ENCODE data around the gene ZNF423. TPM values are rescaled to one million over a fixed set of nuclear protein-coding genes. Genes with fewer than 3 reads are reported as not detected.

Gene ZNF423
- total RNA-seq, 2 donors from 2014 or later = 4.7 to 7.3 TPM

DNA sequence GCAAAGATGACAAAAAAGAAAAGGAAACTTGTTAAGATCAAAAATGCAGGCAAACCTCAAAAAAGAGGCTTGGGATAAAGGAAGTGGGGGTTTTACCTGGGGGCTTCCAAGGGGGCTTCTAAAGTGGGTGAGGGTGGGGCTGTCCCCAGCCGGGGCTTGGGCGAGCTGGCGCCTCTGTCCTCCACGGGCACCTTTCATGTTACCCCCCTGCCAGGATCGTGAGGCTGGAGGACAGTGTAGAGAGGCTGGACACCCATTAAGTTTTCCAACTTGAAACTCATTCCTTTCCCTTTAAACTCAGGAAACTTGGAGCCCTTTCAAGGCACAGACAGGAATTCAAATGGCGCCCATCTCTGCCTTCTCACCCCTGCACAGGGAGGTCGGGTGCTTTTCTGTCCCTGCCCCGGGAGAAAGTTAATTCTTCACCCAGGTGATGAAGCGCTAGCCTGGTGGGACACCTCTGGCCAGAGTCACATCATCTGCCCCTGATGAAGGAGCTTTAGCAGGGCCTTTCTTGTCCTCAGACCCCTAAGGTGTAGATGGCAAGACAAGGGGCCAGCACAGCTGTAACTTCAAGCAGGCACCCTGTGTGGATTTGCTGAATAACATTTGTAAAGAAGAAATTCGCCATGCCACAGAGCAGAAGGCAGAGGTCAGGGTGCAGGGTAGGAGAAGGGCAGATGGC, 395.0 kb downstream of the ZNF423 start:
- no peaks in the 10 kb centered on the region for H3K36me3 ChIP-seq
- TF ChIP-seq, protein P1, sequence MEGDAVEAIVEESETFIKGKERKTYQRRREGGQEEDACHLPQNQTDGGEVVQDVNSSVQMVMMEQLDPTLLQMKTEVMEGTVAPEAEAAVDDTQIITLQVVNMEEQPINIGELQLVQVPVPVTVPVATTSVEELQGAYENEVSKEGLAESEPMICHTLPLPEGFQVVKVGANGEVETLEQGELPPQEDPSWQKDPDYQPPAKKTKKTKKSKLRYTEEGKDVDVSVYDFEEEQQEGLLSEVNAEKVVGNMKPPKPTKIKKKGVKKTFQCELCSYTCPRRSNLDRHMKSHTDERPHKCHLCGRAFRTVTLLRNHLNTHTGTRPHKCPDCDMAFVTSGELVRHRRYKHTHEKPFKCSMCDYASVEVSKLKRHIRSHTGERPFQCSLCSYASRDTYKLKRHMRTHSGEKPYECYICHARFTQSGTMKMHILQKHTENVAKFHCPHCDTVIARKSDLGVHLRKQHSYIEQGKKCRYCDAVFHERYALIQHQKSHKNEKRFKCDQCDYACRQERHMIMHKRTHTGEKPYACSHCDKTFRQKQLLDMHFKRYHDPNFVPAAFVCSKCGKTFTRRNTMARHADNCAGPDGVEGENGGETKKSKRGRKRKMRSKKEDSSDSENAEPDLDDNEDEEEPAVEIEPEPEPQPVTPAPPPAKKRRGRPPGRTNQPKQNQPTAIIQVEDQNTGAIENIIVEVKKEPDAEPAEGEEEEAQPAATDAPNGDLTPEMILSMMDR (IDR thresholded peaks at IDR 0.05) = no peak
- no peak overlapping the region for H3K27ac ChIP-seq
- no peaks in the 10 kb centered on the region for H3K4me1 ChIP-seq
- no peak overlapping the region for H3K9ac ChIP-seq (ENCODE audit: low read depth in 2 of 2, low read length in 2 of 2)
- H3K9me3 ChIP-seq = no peaks in the 10 kb centered on the region
- peak; percentile 12 for DNase-seq
- no peaks in the 10 kb centered on the region for H3K27me3 ChIP-seq
- intact Hi-C loops (cut with DNase I) = no loop called here
- no peak overlapping the region for H3K4me3 ChIP-seq

DNA sequence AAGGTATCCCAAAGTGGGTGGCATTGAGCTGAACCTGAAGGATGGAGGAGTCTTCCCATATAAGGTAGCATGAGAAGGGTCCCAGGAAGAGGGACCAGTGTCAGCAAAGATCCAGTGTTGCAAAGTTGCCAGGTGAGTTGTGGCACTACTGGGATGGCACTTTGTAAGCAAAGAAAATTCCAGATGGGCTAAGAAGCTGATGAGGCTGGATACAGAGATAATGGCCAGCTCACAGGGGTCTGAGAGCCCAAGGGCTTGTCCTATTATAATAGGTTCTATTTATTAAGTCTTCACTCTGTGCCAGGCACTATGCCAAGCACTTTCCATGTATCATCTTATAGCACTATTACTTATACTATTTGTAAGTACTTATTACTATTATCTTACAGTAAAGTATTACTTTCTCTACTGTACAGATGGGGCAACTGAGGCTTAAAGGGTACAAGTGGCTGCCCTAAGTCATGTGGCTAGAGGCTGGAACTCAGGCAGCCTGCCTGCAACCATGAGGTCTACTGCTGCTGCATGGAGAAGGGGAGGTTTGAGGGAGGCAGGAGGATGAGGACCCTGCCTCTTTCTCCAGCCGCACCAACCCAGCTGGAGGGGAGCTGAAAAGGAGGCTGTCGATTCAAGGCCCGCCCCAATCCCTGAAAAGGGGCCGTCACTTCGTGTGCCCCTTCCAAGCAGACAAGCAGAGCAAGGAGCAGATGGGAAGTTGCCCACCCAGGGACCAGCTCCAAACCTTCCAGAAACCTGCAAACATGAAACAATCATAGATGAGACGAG, 395.8 kb downstream of the ZNF423 start:
- Histone ChIP-seq H3K36me3 (no peaks in the 10 kb centered on the region), H3K4me1 (no peaks in the 10 kb centered on the region), H3K27ac (no peak overlapping the region), H3K9me3 (no peaks in the 10 kb centered on the region), H3K4me3 (no peak overlapping the region), H3K27me3 (no peaks in the 10 kb centered on the region), H3K9ac (ENCODE audit: low read depth in 2 of 2, low read length in 2 of 2) (no peak overlapping the region)
- intact Hi-C loops (cut with DNase I) = no loop called here
- peak; percentile 12 for DNase-seq
- TF ChIP-seq, protein P1 (IDR thresholded peaks at IDR 0.05) = no peak

DNA sequence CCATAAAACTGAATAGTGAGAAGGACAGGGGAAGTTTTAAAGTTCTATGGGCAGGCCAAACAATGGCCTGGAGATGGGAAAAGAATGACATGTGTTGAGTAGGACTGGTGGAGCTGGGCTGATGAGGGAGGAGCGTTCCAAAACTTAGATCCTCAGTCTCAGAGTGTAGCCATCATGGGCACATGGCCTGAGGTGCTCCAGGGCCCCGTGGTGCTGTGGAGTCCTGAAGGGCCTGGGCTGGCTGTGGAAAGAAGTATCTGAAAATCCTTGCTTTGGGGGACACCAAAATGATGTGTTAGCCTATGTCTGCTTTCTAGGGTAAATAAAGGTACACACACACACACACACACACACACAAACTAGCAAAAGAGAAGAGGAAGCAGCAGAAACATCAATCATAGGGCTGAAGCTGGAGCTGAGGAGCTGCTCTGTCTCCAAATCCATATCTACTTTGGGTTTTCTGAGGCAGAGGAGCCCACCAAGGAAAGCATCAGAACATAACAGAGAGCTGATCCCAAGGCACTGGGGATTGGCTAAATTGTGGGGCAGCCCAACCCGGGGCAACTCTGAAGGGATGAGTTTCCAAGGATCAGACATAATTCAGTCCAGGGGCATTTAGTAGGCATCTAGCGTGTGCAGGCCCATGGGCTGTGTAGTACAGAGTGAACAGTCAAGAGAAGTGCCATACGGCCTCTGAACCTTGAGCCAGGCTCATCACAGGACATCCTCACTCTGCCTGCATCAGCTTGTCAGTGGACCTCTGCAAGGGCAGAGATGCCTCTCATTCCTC, 397.1 kb downstream of the ZNF423 start:
- Histone ChIP-seq H3K4me1 (no peaks in the 10 kb centered on the region), H3K4me3 (no peak overlapping the region), H3K9ac (ENCODE audit: low read depth in 2 of 2, low read length in 2 of 2) (no peak overlapping the region), H3K9me3 (no peaks in the 10 kb centered on the region), H3K36me3 (no peaks in the 10 kb centered on the region), H3K27me3 (no peaks in the 10 kb centered on the region), H3K27ac (no peak overlapping the region)
- TF ChIP-seq, protein P1 (IDR thresholded peaks at IDR 0.05) = no peak
- DNase-seq = peak; percentile 4
- intact Hi-C loops (cut with DNase I) = no loop called here

DNA sequence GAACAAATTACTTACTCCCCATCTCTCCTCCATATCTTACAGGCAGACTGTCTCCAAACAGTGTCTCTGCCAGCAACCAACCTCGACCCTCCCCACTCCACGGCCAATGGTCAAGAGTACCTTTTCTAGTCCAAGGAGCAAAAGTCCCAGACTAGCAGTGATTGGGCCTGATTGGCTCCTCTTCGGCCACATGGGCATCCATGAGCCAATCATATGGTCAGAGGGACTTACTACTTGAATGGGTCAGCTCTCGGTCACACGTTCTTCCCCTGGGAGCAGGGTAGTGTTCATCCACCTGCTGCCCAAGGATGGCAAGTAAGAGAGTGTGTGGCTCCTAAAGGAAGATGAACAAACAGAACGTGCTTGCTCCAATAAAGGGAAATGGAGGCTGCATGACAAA, 397.7 kb downstream of the ZNF423 start:
- TF ChIP-seq, protein P1 (IDR thresholded peaks at IDR 0.05) = no peak
- no peaks in the 10 kb centered on the region for H3K27me3 ChIP-seq
- DNase-seq = peak; percentile 16
- intact Hi-C loops (cut with DNase I) = no loop called here
- no peaks in the 10 kb centered on the region for H3K9me3 ChIP-seq
- no peaks in the 10 kb centered on the region for H3K36me3 ChIP-seq
- no peak overlapping the region for H3K27ac ChIP-seq
- H3K4me1 ChIP-seq = no peaks in the 10 kb centered on the region
- H3K4me3 ChIP-seq = no peak overlapping the region
- H3K9ac ChIP-seq (ENCODE audit: low read depth in 2 of 2, low read length in 2 of 2) = no peak overlapping the region

DNA sequence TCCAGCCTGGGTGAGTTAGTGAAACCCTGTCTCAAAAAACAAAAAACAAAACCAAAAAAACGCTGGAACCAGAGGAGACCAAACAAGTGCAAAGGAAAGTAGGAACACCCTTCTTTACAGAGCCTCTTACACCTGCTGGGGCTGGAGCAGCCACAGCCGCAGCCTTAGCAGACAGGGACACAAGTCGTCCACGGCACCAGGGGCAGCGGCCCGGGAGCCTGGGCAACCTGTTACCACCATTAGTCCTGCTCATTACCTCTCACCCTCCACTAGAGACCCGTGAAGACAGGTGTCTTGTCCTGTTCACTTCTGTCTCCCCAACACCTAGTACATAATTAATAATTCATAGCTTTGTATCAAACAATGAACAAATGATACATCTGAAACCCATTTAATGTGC, 398.7 kb downstream of the ZNF423 start:
- H3K27me3 ChIP-seq = no peaks in the 10 kb centered on the region
- DNase-seq = peak; percentile 2
- intact Hi-C loops (cut with DNase I) = no loop called here

More for the DNA sequence above, 398.7 kb downstream of the ZNF423 start:
- Histone ChIP-seq H3K4me1 (no peaks in the 10 kb centered on the region), H3K9me3 (no peaks in the 10 kb centered on the region), H3K9ac (ENCODE audit: low read depth in 2 of 2, low read length in 2 of 2) (no peak overlapping the region), H3K27ac (no peak overlapping the region), H3K4me3 (no peak overlapping the region), H3K36me3 (no peaks in the 10 kb centered on the region)
- TF ChIP-seq, protein P1 (IDR thresholded peaks at IDR 0.05) = no peak
